CD4-positive, CD25-positive, alpha-beta regulatory T cell (primary cell): ENCODE data around the gene EXOC4. TPM values are rescaled to one million over a fixed set of nuclear protein-coding genes. Genes with fewer than 3 reads are reported as not detected.

Experiments
- ATAC-seq, 2 donors: fragments of 150-1000 bp; cut with Tn5 transposase; one replicate each; pipeline ENCODE4 v1.10.0; 2021; ENCODE audit warnings: low read depth in 2 of 2, moderate number of reproducible peaks in 2 of 2, moderate library complexity in 1 of 2
- DNase-seq, 3 donors: peaks; one replicate each; pipeline versions ENCODE4 v3.0.0 to v3.0.0-alpha.2; 2012 to 2022; ENCODE audit warnings: mixed read lengths in 1 of 3
- H3K27ac ChIP-seq: one replicate; pipeline ENCODE4 v1.7.0; 2013; ENCODE audit warnings: mild to moderate bottlenecking, low read length; ENCODE audit not compliant: insufficient read depth, poor library complexity, severe bottlenecking
- H3K27me3 ChIP-seq: one replicate; pipeline ENCODE4 v1.7.0; 2013; ENCODE audit warnings: low read length; ENCODE audit not compliant: control insufficient read depth, insufficient read depth
- H3K36me3 ChIP-seq: one replicate; pipeline ENCODE4 v1.7.0; 2013; ENCODE audit warnings: mild to moderate bottlenecking, low read length, moderate library complexity; ENCODE audit not compliant: control insufficient read depth, insufficient read depth
- H3K4me1 ChIP-seq: 2 replicates; pipeline ENCODE4 v1.7.0; 2013; ENCODE audit warnings: mild to moderate bottlenecking, low read length; ENCODE audit not compliant: insufficient read depth, control insufficient read depth, poor library complexity, severe bottlenecking
- H3K4me3 ChIP-seq: one replicate; pipeline ENCODE4 v1.7.0; 2013; ENCODE audit warnings: low read depth, mild to moderate bottlenecking, low read length, moderate library complexity
- H3K9me3 ChIP-seq, 2 experiments: 1 replicate in 1 of 2; 2 replicates in 1 of 2; pipeline ENCODE4 v1.7.0; 2013; ENCODE audit warnings: low read length in 2 of 2, mild to moderate bottlenecking in 1 of 2, moderate library complexity in 1 of 2; ENCODE audit not compliant: control insufficient read depth in 2 of 2
- H3K27ac Mint-ChIP-seq, 3 donors: one replicate each; pipeline ENCODE4 v1.8.0; 2020 to 2022; ENCODE audit warnings: mild to moderate bottlenecking in 3 of 3, mixed read lengths in 3 of 3, moderate library complexity in 2 of 3
- H3K27me3 Mint-ChIP-seq: one replicate; pipeline ENCODE4 v1.8.0; 2022; ENCODE audit warnings: mild to moderate bottlenecking, mixed read lengths
- H3K36me3 Mint-ChIP-seq: one replicate; pipeline ENCODE4 v1.8.0; 2020; ENCODE audit warnings: mixed read lengths
- H3K4me1 Mint-ChIP-seq, 4 donors: one replicate each; pipeline ENCODE4 v1.8.0; 2020 to 2022; ENCODE audit warnings: mixed read lengths in 4 of 4, mild to moderate bottlenecking in 1 of 4
- H3K4me3 Mint-ChIP-seq, 4 donors: one replicate each; pipeline ENCODE4 v1.8.0; 2020 to 2022; ENCODE audit warnings: mild to moderate bottlenecking in 4 of 4, mixed read lengths in 4 of 4, moderate library complexity in 3 of 4
- H3K9me3 Mint-ChIP-seq, 7 donors: one replicate each; pipeline ENCODE4 v1.8.0; 2020 to 2022; ENCODE audit warnings: mixed read lengths in 7 of 7, mild to moderate bottlenecking in 3 of 7, moderate library complexity in 2 of 7
- polyA plus RNA-seq, 4 donors: library from polyadenylated mRNA; unstranded; fragments of 300-500 nt; fragmentation: Illumina TruSeq; gene quantifications; one replicate each; pipeline ENCODE4 v1.2.3, GENCODE V29; 2021
- total RNA-seq: library from RNA; stranded (reverse); gene quantifications from one replicate; pipeline ENCODE4 v1.2.3, GENCODE V29; 2022

EXOC4 gene
- total and polyA plus RNA-seq, 5 donors from 2014 or later: 39.1 to 118 (median 52.2) TPM

DNA sequence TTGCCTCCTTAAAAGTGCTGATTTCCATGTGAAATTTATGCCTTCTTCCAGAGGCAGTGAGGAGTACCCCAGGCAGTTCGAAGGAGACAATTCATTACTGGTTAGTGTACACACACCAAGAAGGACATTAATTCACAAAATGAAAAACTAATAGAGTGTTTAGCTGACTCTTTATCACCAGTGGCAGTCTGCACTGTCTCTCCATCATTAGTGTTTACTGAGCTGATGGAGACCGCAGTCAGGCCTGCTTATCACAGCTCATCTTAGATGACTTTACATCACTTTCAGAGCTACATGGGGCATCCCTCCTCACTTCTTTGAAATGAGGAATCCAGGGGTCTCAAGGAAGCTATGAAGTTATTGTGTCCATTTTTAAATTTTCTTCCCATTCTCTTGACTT, 718.7 kb downstream of the EXOC4 start:
- Histone ChIP-seq H3K36me3 (no peaks in the 10 kb centered on the region), H3K4me1 (no peaks in the 10 kb centered on the region), H3K4me3 (no peak overlapping the region), H3K27me3 (no peaks in the 10 kb centered on the region), H3K9me3 (no peaks in the 10 kb centered on the region), H3K27ac (no peak overlapping the region)
- Mint-ChIP-seq H3K4me3 (no peak overlapping the region), H3K27ac (no peak overlapping the region), H3K9me3 (peaks cover 2 to 15% (median 10%) of the 10 kb centered on the region in 7 donors), H3K4me1 (peaks cover 0 to 4% (median 2%) of the 10 kb centered on the region in 4 donors), H3K27me3 (no peaks in the 10 kb centered on the region), H3K36me3 (peaks cover 29% of the 10 kb centered on the region)
- ATAC-seq (no peak), DNase-seq (no peak)

GRCh38 chr7:133973710-133974109, 720.8 kb downstream of the EXOC4 start:
- no peaks in the 10 kb centered on the region for H3K27me3 Mint-ChIP-seq
- no peak overlapping the region for H3K27ac ChIP-seq

GRCh38 chr7:133975130-133975529, 722.3 kb downstream of the EXOC4 start:
- no peak for DNase-seq
- Mint-ChIP-seq H3K36me3 (peaks cover 14% of the 10 kb centered on the region), H3K4me3 (no peak overlapping the region), H3K4me1 (peaks cover 0 to 4% (median 2%) of the 10 kb centered on the region in 4 donors), H3K27me3 (no peaks in the 10 kb centered on the region), H3K27ac (no peak overlapping the region), H3K9me3 (peaks cover 0 to 3% (median 0%) of the 10 kb centered on the region in 7 donors)
- ATAC-seq: no peak
- no peaks in the 10 kb centered on the region for H3K27me3 ChIP-seq
- H3K27ac ChIP-seq: no peak overlapping the region
- H3K36me3 ChIP-seq: no peaks in the 10 kb centered on the region
- no peak overlapping the region for H3K4me3 ChIP-seq
- H3K9me3 ChIP-seq: no peaks in the 10 kb centered on the region
- H3K4me1 ChIP-seq: no peaks in the 10 kb centered on the region

More at GRCh38 chr7:133973710-133974109, 720.8 kb downstream of the EXOC4 start:
- ATAC-seq: no peak
- Mint-ChIP-seq H3K4me3 (no peak overlapping the region), H3K27ac (peak overlapping the region in 1 of 3 donors; percentile 14), H3K9me3 (peaks cover 0 to 5% (median 0%) of the 10 kb centered on the region in 7 donors), H3K36me3 (peaks cover 13% of the 10 kb centered on the region), H3K4me1 (peaks cover 0 to 4% (median 2%) of the 10 kb centered on the region in 4 donors)
- no peak overlapping the region for H3K4me3 ChIP-seq
- no peaks in the 10 kb centered on the region for H3K36me3 ChIP-seq
- H3K9me3 ChIP-seq: no peaks in the 10 kb centered on the region
- H3K27me3 ChIP-seq: no peaks in the 10 kb centered on the region
- no peak for DNase-seq
- H3K4me1 ChIP-seq: no peaks in the 10 kb centered on the region

GRCh38 chr7:133976140-133976539, 723.3 kb downstream of the EXOC4 start:
- no peak for DNase-seq
- no peaks in the 10 kb centered on the region for H3K27me3 Mint-ChIP-seq
- no peak overlapping the region for H3K27ac ChIP-seq

DNA sequence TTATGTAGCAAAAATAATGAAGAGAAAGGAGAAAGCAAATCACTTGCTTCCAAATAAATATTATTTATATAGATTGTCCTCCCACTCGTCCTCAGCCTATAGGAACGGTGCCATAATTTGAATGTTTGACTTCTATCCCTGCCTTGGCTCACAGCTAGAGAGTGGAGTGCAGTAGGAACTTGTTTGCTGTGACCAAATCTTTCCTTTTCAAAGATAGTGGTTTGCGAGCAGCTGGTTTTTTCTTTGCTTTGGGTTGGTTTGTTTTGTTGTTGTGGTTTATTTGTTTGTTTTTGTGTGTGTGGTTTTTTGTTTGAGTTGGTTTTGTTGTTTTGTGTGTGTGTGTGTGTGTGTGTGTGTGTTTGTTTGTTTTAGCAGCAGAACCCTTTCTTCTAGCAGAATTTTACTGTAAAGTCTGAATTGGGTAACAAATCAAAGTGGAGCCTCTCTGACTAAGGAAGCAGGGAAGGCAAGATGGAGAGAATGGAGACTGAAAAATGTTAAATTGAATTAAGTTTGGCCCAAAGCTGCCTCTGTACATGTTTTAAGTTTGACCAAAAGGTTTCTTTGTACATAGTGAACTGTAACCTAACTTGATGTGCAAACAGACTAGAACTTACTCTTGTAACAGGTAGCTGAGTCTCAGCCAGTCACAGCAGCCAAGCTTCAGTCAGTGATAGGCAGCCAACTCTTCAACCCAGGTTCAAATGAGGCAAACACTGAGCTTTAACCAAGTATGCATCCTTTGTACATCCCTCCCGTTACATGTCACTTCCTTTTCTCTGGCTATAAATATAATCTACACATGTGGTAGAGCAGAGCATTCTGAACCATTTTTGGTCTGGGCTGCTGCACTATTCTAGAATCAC, 724.8 kb downstream of the EXOC4 start:
- Histone ChIP-seq H3K27me3 (no peaks in the 10 kb centered on the region), H3K4me1 (no peaks in the 10 kb centered on the region), H3K4me3 (no peak overlapping the region), H3K36me3 (no peaks in the 10 kb centered on the region), H3K9me3 (no peaks in the 10 kb centered on the region), H3K27ac (no peak overlapping the region)
- ATAC-seq (no peak), DNase-seq (no peak)
- Mint-ChIP-seq H3K9me3 (peaks cover 0 to 3% (median 0%) of the 10 kb centered on the region in 7 donors), H3K27ac (no peak overlapping the region), H3K4me3 (no peak overlapping the region), H3K36me3 (peaks cover 15% of the 10 kb centered on the region), H3K27me3 (no peaks in the 10 kb centered on the region), H3K4me1 (peaks cover 0 to 7% (median 2%) of the 10 kb centered on the region in 4 donors)

More at GRCh38 chr7:133976140-133976539, 723.3 kb downstream of the EXOC4 start:
- H3K4me3 Mint-ChIP-seq: no peak overlapping the region
- no peak for ATAC-seq
- no peak overlapping the region for H3K27ac Mint-ChIP-seq
- peaks cover 15% of the 10 kb centered on the region for H3K36me3 Mint-ChIP-seq
- no peaks in the 10 kb centered on the region for H3K27me3 ChIP-seq
- no peaks in the 10 kb centered on the region for H3K9me3 ChIP-seq
- no peak overlapping the region for H3K4me3 ChIP-seq
- peaks cover 0 to 4% (median 2%) of the 10 kb centered on the region in 4 donors for H3K4me1 Mint-ChIP-seq
- H3K4me1 ChIP-seq: no peaks in the 10 kb centered on the region
- H3K9me3 Mint-ChIP-seq: peaks cover 0 to 3% (median 0%) of the 10 kb centered on the region in 7 donors
- H3K36me3 ChIP-seq: no peaks in the 10 kb centered on the region

- Mint-ChIP-seq H3K9me3 (peaks cover 0 to 3% (median 0%) of the 10 kb centered on the region in 7 donors), H3K4me3 (no peak overlapping the region), H3K27ac (no peak overlapping the region), H3K4me1 (peaks cover 0 to 7% (median 2%) of the 10 kb centered on the region in 4 donors), H3K36me3 (peaks cover 15% of the 10 kb centered on the region), H3K27me3 (no peaks in the 10 kb centered on the region)
- no peaks in the 10 kb centered on the region for H3K4me1 ChIP-seq
- no peak overlapping the region for H3K4me3 ChIP-seq
- no peaks in the 10 kb centered on the region for H3K36me3 ChIP-seq
- no peaks in the 10 kb centered on the region for H3K27me3 ChIP-seq
- ATAC-seq (no peak), DNase-seq (no peak)
- no peaks in the 10 kb centered on the region for H3K9me3 ChIP-seq
- H3K27ac ChIP-seq: no peak overlapping the region
Observed at GRCh38 chr7:133978502-133979295, 725.8 kb downstream of the EXOC4 start.

- no peaks in the 10 kb centered on the region for H3K9me3 ChIP-seq
- Mint-ChIP-seq H3K27ac (no peak overlapping the region), H3K9me3 (peaks cover 0 to 3% (median 0%) of the 10 kb centered on the region in 7 donors), H3K27me3 (no peaks in the 10 kb centered on the region), H3K36me3 (peaks cover 11% of the 10 kb centered on the region), H3K4me1 (peaks cover 0 to 7% (median 0%) of the 10 kb centered on the region in 4 donors), H3K4me3 (no peak overlapping the region)
- no peak overlapping the region for H3K27ac ChIP-seq
- H3K27me3 ChIP-seq: no peaks in the 10 kb centered on the region
- H3K4me3 ChIP-seq: no peak overlapping the region
- ATAC-seq: no peak
- DNase-seq: no peak
- no peaks in the 10 kb centered on the region for H3K36me3 ChIP-seq
- H3K4me1 ChIP-seq: no peaks in the 10 kb centered on the region
Observed at GRCh38 chr7:133980804-133981203, 727.9 kb downstream of the EXOC4 start.
